ENCODE data around the gene HNF1B. TPM values are rescaled to one million over a fixed set of nuclear protein-coding genes. Genes with fewer than 3 reads are reported as not detected.

Gene HNF1B
- total RNA-seq, 6 experiments from 2014 or later = 5.2 to 7.0 (median 5.7) TPM

DNA sequence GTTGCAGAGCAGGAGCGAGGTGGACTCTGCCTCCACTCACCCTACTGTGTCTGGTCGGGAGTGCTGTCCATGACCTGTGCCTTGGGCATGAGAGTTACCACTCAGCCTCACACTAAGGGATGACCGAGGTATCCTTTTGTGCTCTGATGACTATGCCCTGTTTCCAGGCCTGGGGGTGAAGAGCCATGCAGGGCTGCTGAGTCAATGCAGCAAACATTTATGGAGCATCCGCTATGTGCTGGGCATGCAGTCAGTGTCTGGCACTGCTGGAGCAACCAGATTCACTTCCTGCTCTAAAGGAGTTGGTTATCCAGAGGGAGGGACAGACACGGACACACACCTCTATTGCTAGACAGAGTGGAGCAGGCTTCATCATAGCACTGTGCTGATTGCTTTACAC, 7.6 kb upstream of the HNF1B start:
- Histone ChIP-seq H3K36me3 (no peaks in the 10 kb centered on the region), H3K4me1 (no peaks in the 10 kb centered on the region), H3K27ac (no peak overlapping the region), H3K9me3 (no peaks in the 10 kb centered on the region), H3K27me3 (no peaks in the 10 kb centered on the region), H3K4me3 (no peak overlapping the region)
- TF ChIP-seq POLR2A (IDR thresholded peaks at IDR 0.05) = no peak
- TF ChIP-seq, protein P1, sequence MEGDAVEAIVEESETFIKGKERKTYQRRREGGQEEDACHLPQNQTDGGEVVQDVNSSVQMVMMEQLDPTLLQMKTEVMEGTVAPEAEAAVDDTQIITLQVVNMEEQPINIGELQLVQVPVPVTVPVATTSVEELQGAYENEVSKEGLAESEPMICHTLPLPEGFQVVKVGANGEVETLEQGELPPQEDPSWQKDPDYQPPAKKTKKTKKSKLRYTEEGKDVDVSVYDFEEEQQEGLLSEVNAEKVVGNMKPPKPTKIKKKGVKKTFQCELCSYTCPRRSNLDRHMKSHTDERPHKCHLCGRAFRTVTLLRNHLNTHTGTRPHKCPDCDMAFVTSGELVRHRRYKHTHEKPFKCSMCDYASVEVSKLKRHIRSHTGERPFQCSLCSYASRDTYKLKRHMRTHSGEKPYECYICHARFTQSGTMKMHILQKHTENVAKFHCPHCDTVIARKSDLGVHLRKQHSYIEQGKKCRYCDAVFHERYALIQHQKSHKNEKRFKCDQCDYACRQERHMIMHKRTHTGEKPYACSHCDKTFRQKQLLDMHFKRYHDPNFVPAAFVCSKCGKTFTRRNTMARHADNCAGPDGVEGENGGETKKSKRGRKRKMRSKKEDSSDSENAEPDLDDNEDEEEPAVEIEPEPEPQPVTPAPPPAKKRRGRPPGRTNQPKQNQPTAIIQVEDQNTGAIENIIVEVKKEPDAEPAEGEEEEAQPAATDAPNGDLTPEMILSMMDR (IDR thresholded peaks at IDR 0.05) = no peak
- intact Hi-C loops (cut with DNase I) = no loop called here
- ATAC-seq (peak in 3 of 4 donors; percentile 23 to 77 (median 28)), DNase-seq (no peak)
- WGBS (ENCODE audit: insufficient coverage, low coverage, low lambda C conversion rate, missing lambda C conversion rate) = no CpG with 5 or more reads among the region's 5 CpGs

DNA sequence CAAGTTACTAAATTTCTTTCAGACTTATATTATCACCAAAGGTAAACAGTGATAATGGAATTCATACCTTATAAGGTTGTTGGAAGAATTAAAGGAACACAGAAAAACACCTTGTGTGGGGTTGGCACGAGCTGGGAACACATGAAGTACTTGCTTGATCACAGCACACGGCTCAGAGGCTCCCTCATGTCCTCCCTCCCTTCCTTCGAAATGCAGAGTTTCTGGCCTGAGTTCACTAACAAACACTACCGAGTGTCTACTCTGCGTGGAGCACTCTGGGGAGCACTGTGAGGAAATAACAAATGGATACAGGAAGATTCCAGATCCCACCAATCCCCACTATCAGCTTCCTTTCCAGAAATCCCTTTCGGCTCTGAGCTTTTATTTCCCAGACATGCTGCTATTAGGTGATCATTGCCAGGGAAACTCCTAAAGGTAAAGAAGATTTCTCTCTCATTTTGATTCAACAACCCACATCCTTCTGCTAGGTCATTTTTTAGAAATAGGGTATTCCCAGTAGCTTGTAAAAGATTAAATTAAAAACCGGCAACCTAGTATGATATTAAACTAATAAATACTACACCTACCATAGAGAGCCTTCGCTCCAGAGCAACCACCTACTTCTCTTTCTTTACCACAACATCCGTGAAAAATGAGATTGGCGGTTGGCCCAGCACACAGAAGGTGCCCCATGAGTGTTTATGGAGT, 6.1 kb upstream of the HNF1B start:
- TF ChIP-seq, protein P1 (IDR thresholded peaks at IDR 0.05) = no peak
- TF ChIP-seq POLR2A (IDR thresholded peaks at IDR 0.05) = no peak
- DNase-seq = no peak
- no peaks in the 10 kb centered on the region for H3K9me3 ChIP-seq
- WGBS (ENCODE audit: insufficient coverage, low coverage, low lambda C conversion rate, missing lambda C conversion rate) = 56% methylated on average over 10 of the region's 10 CpGs
- H3K4me3 ChIP-seq = no peak overlapping the region
- intact Hi-C loops (cut with DNase I) = no loop called here
- H3K4me1 ChIP-seq = peaks cover 0 to 11% (median 0%) of the 10 kb centered on the region in 4 donors
- no peak for ATAC-seq
- no peaks in the 10 kb centered on the region for H3K36me3 ChIP-seq
- H3K27me3 ChIP-seq = no peaks in the 10 kb centered on the region
- H3K27ac ChIP-seq = no peak overlapping the region

DNA sequence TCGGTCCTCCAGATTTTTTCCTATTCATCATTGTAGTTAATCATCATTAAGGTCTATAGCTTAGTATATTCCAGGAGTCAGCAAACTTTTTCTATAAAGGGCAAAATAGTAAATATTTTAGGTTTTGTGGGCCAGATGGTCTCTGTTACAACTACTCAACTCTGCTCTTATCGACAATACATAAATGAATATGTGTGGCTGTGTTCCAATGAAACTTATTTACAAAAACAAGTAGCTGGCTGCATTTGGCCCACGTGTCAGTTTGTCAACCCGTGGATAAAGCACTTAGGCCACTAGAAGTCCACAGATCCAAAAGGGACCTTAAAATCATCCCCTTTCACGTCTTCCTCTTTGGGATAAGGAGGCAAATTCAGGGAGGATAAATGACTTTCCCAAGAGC, 5.4 kb upstream of the HNF1B start:
- TF ChIP-seq, protein P1 (IDR thresholded peaks at IDR 0.05) = no peak
- no peak for TF ChIP-seq POLR2A (IDR thresholded peaks at IDR 0.05)
- no peak overlapping the region for H3K27ac ChIP-seq
- DNase-seq = no peak
- no peaks in the 10 kb centered on the region for H3K36me3 ChIP-seq
- intact Hi-C loops (cut with DNase I) = no loop called here
- no peaks in the 10 kb centered on the region for H3K9me3 ChIP-seq
- no peaks in the 10 kb centered on the region for H3K27me3 ChIP-seq
- ATAC-seq = no peak
- H3K4me1 ChIP-seq = peaks cover 0 to 11% (median 0%) of the 10 kb centered on the region in 4 donors
- 67% methylated on average over 5 of the region's 5 CpGs for WGBS (ENCODE audit: insufficient coverage, low coverage, low lambda C conversion rate, missing lambda C conversion rate)
- no peak overlapping the region for H3K4me3 ChIP-seq

DNA sequence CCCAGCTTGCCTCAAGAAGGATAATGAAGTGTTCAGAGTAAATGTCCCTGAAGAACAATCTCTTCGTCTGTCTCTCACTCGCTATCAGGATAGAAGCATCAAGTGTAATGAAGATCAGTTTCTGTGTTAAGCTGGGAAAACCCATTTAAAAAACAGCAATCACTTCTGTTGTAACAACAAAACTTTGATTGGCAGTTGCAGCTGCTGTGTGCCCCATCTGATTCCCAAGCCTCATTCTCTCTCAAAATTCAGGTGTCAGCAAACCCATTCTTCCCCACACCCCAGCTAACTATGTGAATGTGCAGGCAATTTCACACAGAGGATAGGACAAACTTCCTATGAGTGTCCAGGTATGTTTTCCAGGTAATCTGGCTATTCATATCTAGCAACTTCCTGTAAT, 2.4 kb upstream of the HNF1B start:
- no peaks in the 10 kb centered on the region for H3K27me3 ChIP-seq
- H3K4me1 ChIP-seq = peaks cover 0 to 11% (median 0%) of the 10 kb centered on the region in 4 donors
- no peak overlapping the region for H3K27ac ChIP-seq
- TF ChIP-seq, protein P1 (IDR thresholded peaks at IDR 0.05) = no peak
- no peak for TF ChIP-seq POLR2A (IDR thresholded peaks at IDR 0.05)
- intact Hi-C loops (cut with DNase I) = no loop called here
- no peaks in the 10 kb centered on the region for H3K9me3 ChIP-seq
- H3K4me3 ChIP-seq = no peak overlapping the region
- DNase-seq (no peak), ATAC-seq (no peak)
- no peaks in the 10 kb centered on the region for H3K36me3 ChIP-seq
- 84% methylated on average over 2 of the region's 2 CpGs for WGBS (ENCODE audit: insufficient coverage, low coverage, low lambda C conversion rate, missing lambda C conversion rate)

Measured in right lobe of liver (tissue), 6 donors.